CD4-positive, alpha-beta T cell treated with Interleukin-17A for 1 hour (primary cell): ENCODE data around the gene ALOX15.
"Not testable (repeated sequence)": the region's sequence is repeated elsewhere in the genome, so short reads cannot be mapped to it uniquely, and the experiment has no call there.

Experiments
- DNase-seq: peaks from one replicate; pipeline ENCODE4 v3.0.0-alpha.2; 2020

Gene ALOX15

DNA sequence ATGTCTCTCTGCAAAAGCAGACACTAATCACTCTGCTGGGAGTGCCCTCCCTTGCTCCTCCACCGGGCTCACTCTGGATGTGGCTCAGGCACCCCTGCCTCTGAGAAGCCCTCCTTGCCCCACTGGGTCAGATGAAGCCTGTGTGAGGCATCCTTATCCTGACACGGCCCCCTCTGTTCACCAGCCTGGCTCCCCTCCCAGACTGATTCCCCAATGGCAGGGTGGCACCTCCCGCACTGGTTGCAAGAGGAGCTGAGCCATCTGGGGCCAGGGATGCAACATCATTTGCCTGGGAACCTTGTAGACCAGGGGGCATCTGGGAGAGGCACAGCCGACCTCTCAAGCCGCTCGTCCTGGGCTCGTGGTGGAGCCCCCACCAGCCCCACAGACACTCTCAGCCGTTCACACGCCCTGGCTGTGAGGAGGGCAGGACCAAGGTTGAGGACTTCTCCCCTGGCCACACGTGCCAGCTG lies 50.5 kb downstream of the ALOX15 start:
- no peak for DNase-seq

DNA sequence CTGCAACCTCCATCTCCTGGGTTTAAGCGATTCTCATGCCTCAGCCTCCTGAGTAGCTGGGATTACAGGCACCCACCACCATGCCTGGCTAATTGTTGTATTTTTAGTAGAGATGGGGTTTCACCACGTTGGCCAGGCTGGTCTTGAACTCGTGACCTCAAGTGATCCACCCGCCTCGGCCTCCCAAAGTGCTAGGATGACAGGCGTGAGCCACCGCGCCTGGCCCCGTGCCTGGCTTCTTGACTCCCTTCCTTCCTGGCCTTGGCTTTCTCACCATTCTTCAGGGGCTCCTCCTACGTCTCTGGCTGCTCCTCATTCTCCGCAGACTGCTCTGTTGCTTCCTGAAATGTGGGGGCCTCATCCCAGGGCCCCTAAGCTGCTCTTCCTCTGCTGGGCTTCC lies 51.4 kb downstream of the ALOX15 start:
- not testable (repeated sequence) for DNase-seq

DNA sequence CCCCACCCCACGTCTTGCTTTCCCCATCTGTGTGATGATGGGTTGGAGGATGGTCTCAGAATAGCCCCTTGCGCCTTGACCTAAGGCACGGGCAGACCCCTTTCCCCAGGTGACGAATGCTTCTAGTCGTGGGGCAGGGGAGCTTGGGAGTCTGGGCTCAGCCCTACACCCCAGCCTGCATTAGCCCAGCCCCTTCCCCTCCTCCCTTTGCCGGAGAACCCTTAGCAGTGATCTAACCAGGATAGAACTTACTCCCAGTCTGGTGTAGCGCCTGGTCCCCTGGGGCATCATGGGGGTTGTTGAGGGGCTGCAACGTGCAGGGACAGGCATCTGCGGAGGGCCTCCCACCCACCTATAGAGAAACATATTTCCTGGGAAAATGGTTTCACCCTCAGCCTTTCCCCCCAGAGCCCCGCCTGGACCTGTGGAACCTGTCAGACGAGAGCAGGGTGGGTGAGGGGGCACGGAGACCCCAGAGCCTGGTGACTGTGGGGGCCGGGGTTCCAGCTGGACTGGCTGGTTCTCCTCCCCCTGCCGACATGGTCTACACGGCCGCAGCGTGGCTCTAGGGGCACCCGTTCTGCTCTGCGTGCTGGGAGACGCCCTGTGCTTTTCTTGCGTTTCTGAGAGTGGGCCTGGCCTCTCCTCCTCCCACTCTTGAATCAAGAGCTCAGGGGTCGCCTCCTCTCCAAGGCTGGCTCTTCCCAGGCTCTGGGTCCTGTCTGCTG lies 52.4 kb downstream of the ALOX15 start:
- no peak for DNase-seq

DNA sequence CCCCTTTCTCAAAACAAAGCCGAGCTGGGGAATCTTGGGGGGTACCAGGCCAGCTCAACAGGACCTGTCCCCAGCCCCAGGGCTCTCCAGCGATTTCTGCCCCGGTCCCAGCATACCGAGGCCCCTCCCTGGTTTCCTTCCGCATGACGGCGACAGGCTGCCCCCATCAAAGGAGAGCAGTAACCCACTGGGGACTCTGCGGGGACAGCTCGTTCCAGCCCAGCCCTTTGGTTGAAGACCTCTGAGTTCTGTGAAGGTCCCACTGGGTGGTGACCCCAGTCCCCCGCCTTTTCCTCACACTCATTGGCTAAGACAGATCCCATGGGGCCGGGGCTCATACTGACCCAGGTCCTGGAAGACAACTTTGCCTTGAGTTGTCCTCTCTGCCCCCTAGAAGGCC lies 53.1 kb downstream of the ALOX15 start:
- no peak for DNase-seq

DNA sequence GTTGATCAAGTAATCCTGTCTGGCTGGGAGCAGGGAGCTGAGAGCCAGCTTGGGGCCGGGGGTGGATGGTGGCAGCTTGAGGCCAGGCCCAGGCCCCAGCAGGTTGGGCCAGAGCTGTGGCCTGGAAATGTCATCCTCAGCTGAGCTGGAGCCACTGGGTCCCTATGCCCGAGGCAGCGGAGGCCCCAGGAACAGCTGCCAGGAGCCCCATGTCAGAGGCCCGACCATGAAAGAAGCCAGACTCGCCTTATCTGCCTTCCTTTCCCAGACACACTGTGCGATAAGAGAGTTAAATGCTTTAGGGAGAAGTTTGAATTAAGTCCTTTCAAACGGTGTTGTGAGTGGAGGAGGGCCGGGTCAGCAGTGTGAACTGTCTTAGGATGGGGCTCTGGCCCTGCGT lies 53.7 kb downstream of the ALOX15 start:
- DNase-seq, result no peak

DNA sequence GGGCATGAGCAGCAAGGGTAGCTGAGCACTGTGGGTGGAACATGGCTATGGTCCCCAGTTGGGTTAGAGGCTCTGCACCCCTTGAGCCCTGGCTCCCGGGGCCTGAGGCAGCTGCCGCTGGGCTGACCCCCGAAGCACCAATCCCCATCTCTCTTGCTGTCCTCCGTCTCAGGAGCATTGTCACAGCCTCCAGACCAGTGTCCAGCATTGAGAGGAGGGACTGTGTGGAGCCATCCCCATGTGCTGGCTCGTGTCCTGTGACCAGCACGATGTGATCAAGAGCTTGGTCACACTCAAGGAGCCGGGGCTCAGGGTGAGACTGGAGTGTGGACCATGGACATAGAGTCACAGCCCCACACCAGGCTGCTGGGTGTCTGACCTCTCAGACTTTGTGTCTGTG lies 54.3 kb downstream of the ALOX15 start:
- DNase-seq, result no peak

DNA sequence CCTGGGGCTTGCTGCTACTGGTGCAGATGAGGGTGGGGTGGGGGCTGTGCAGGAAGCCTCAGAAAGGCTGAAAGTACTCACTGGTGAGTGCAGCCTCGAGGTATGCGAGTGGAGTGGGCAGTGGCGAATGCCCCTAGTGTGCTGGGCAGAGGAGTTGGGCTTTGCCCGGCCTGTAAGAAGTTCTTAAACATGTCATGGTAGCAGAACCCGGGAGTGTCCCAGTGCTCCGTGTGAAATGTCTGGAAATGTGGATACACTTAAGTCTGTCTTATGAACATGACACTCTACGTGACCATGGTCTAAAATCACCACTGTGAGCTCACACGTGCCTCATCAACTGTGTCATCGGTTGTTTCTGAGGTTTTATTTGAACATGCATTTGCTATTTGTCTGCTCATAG lies 55.4 kb downstream of the ALOX15 start:
- DNase-seq, result no peak

DNA sequence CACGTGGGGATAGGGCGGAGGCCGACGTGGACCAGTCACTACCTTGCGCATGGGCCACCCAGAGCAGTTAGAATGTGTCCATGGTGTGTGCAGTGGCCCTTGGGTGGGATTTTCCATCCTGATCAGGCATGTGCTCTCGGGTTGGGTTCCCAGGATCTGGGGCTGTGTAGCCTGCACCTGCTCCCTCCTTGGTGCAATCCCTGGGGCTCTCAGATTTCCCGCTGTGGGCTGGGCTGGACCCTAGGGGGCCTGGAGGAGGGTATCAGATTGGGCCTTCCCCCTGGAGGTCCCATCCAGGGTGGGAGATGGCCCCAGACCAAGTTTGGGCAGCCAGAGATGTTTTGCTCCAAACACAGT lies 55.9 kb downstream of the ALOX15 start:
- DNase-seq, result no peak

DNA sequence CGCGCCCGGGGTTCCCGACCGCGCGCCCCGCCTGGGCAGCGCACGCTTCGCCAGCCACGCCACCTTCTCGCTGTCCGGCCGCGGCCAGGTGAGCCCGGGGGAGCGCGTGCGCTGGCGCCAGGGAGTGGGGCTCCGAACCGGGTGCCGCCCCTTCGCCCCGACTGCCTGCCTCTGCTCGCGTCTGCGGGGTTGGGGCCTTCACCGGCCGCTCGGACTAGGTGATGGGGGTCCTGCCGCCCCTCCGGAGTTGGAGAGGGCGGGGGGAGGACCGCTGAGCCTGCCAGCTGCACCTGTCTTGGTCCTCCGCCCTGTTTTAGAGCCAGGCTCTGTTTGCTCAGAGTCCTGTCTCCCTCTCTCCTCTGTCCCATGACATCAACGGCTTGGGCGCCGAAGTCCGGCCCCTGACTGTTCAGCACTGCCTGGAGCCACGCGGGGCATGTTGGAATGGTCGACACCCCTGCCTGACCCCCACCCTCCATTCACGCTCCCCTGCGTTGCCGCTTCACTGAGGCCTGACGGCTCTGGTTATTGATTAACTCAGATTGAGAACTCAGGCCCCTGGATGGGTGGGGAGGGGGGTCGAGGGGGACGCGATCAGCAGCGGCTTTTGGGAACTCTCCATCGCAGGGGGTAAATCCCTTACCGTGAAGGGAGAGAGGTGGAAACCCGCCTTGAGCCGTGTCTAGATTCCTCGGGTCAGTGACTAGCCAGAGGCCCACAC lies 56.4 kb downstream of the ALOX15 start:
- no peak for DNase-seq

DNA sequence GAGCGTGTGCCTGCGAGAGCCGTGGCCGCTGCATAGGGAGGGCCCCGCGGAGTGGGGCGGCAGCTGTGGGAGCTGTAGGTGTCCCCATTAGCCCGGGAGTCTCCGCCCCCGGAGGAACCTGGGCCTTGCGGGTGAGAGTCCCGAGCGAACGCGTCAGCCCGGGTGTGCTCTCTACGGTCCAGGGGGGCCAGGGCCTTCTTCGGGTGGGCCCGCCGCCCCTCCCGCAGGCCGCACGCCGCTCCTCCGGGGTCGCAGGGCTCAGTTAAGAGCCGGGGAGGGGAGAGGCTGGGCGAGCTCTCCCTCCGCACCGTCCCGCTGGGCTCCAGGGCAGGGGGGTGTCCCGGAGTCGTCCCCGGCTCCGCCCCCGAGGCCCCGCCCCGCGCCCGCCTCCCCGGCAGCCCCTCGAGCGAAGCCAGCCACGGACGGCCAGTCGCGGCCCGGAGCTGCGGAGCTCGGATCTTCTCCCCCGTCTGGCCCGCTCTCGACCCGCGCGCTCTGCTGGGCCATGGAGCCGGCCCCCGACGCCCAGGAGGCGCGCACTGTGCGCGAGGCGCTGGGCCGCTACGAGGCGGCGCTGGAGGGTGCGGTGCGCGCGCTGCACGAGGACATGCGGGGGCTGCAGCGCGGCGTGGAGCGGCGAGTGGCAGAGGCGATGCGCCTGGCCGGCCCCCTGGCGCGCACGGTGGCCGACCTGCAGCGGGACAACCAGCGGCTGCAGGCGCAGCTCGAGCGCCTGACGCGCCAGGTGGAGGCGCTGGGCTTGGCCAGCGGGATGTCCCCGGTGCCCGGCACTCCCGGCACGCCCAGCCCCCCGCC lies 57.2 kb downstream of the ALOX15 start, which contains the start of gene SMTNL2:
Gene SMTNL2 (plus strand): TSS at position 429 of the 816 bp plus-strand sequence. CDS start 77 bp downstream, at position 506.
- DNase-seq, result no peak

DNA sequence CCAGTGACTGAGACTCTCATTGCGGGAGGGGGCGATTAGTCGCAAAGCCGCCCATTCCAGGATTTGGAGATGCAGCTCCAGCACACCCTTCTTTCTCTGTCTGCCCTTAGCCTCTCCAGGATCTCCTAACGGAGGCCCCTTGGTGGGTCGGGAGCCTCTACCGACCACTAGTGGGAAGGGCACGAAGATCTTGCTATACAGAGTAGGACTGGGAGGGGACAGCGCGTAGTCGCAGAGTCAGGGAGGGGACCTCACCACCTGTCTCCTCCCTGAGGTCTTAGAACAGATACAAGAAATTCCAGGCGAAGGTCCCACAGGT lies 57.7 kb downstream of the ALOX15 start:
- no peak for DNase-seq

DNA sequence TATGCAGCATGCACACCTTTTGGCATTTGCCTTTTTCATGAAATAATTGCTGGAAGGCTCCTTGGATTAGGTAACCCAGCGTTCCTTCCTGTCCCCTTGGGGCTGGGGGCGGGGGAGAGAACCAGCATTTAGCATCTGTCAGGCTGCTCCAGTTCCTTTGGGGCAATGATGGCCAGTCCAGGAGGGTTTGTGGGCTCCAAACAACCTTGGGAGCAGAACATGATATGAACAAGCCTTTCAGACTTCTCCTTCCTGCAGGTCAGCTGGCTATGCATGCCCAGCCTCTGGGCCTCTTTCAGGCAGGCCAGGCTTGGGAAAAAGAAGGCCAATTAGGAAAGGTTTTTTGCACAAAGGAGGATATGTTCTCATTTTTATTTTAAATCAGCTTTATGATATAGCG lies 58.3 kb downstream of the ALOX15 start:
- DNase-seq, result no peak

DNA sequence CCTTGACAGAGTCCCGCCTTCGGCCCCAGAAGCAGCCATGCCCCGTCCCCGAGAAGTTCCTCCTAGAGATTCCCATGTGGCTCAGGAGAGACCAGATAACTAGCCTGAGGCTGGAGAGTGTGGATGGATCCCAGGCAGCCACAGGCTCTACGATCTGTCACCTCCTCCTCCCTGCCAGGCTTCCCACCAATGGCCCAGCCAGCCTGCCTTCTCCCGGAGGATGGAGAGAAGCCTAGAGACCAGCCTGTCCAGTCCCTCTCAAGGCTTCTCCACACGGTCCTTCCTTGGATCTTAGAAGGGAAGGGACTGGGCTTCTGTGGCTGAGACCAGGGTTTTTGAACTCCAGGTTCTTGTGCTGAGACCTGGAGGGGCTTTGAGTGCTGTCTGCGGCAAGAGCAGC lies 58.8 kb downstream of the ALOX15 start:
- no peak for DNase-seq

DNA sequence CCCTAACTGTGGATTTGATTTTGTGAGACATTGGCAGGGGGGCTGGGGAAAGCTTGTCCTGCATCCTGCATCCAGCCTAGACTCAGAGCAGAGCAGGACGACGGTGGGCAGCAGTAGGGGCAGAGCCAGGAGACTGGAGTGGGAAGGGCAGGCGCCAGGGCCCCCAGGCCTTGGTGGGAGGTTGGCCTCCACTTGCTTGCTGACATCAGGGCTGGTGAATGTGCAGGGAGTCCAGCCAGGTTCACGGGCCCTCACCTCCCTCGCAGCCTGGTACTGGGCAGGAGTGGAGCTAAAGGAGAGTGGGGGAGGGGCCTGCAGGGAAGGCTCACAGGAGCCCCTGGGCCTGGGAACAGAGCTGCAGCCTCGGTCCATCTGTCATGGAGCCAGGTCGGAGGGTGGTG lies 59.4 kb downstream of the ALOX15 start:
- no peak for DNase-seq
